ENCODE results near the gene RAB1A. TPM values are rescaled to one million over a fixed set of nuclear protein-coding genes. Genes with fewer than 3 reads are reported as not detected.

Gene RAB1A
- total and polyA plus RNA-seq, 9 of the 15 experiments (the other 6 are each of a cell fraction or from before 2014, with no cell fraction given): 43.8 to 163 (median 67.7) TPM

DNA sequence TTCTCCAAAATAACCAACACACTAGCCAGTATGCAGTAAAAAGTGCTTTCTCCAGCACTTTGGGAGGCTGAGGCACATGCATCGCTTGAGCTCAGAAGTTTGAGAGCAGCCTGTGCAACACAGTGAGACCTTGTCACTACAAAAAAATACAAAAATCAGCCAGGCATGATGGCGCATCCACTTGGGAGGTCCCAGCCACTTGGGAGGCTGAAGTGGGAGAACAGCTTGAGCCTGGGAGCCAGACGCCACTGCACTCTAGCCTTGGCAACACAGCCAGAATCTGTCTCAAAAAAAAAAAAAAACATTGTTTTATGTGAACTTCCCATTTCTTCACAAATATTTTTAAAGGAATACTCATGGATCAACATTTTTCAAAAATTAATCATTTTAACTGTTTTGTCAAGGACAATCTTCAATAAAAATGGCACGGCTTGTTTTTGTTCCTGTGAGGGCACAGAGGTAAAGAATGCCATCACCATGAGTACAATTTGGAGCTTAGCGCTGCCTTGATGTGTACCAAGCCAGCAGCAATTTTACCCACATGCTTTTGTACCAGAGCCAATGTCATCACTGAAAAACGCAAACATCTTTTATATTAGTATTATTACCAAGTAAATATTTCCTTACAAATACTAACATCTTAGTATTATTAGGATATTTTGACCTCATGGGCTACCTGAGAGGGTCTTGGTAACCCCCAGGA is 26.7 kb downstream of the RAB1A start:
- Histone ChIP-seq H3K9me3 (replicated peaks; ENCODE audit: control insufficient read depth, insufficient read depth, low read depth, low read length) (no peaks in the 10 kb centered on the region), H3K4me3 (no peak overlapping the region), H3K4me1 (replicated peaks in 1 of 2; ENCODE audit: control insufficient read depth in 2 of 2, insufficient read depth in 2 of 2, low read length in 2 of 2) (no peaks in the 10 kb centered on the region), H4K20me1 (replicated peaks; ENCODE audit: control insufficient read depth, insufficient read depth, low read length) (no peaks in the 10 kb centered on the region), H2AFZ (ENCODE audit: low read depth, low read length) (no peak overlapping the region), H3K79me2 (ENCODE audit: control insufficient read depth, insufficient read depth, low read length) (peaks cover 64% of the 10 kb centered on the region), H3K27ac (ENCODE audit: extremely low read depth, low read depth, low read length) (no peak overlapping the region), H3K9me1 (ENCODE audit: control insufficient read depth, insufficient read depth, low read length) (no peaks in the 10 kb centered on the region), H3K9ac (ENCODE audit: insufficient read depth in 1 of 2, low read depth in 2 of 2, low read length in 2 of 2) (no peak overlapping the region), H3K27me3 (ENCODE audit: control insufficient read depth in 2 of 2, insufficient read depth in 2 of 2, low read length in 2 of 2) (no peaks in the 10 kb centered on the region), H3K36me3 (ENCODE audit: control insufficient read depth, insufficient read depth, low read length) (peaks cover 62% of the 10 kb centered on the region; the same call in 2 of the 3 replicates), H3K4me2 (ENCODE audit: insufficient read depth, low read length) (no peak overlapping the region)
- FAIRE-seq: no peak
- CTCF ChIA-PET (ENCODE audit: low intra/inter-chr PET ratio): no interaction called here
- POLR2A ChIA-PET: interaction anchor here (1.4 to 1.5 kb wide), 2 partner anchors 11 to 20 kb away, joined by 3 to 4 read pairs; no protein-coding TSS in a partner anchor
- in situ Hi-C loops (cut with MboI) (no loop called here), intact Hi-C loops (cut with micrococcal nuclease) (no loop called here)
- no TSS peak for BruUV-seq (replicated peaks)
- no peak for TF ChIP-seq HMG20B (CRISPR knock-in tag; IDR thresholded peaks at IDR 0.05)
- no peak for TF ChIP-seq ZNF175 (CRISPR knock-in tag; IDR thresholded peaks at IDR 0.05; ENCODE audit: low read depth)
- TF ChIP-seq, protein P1, sequence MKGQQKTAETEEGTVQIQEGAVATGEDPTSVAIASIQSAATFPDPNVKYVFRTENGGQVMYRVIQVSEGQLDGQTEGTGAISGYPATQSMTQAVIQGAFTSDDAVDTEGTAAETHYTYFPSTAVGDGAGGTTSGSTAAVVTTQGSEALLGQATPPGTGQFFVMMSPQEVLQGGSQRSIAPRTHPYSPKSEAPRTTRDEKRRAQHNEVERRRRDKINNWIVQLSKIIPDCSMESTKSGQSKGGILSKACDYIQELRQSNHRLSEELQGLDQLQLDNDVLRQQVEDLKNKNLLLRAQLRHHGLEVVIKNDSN (CRISPR knock-in tag; IDR thresholded peaks at IDR 0.05): no peak
- TF ChIP-seq, protein P2, sequence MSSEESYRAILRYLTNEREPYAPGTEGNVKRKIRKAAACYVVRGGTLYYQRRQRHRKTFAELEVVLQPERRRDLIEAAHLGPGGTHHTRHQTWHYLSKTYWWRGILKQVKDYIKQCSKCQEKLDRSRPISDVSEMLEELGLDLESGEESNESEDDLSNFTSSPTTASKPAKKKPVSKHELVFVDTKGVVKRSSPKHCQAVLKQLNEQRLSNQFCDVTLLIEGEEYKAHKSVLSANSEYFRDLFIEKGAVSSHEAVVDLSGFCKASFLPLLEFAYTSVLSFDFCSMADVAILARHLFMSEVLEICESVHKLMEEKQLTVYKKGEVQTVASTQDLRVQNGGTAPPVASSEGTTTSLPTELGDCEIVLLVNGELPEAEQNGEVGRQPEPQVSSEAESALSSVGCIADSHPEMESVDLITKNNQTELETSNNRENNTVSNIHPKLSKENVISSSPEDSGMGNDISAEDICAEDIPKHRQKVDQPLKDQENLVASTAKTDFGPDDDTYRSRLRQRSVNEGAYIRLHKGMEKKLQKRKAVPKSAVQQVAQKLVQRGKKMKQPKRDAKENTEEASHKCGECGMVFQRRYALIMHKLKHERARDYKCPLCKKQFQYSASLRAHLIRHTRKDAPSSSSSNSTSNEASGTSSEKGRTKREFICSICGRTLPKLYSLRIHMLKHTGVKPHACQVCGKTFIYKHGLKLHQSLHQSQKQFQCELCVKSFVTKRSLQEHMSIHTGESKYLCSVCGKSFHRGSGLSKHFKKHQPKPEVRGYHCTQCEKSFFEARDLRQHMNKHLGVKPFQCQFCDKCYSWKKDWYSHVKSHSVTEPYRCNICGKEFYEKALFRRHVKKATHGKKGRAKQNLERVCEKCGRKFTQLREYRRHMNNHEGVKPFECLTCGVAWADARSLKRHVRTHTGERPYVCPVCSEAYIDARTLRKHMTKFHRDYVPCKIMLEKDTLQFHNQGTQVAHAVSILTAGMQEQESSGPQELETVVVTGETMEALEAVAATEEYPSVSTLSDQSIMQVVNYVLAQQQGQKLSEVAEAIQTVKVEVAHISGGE (CRISPR knock-in tag; IDR thresholded peaks at IDR 0.05): no peak
- TF ChIP-seq BRD4 (IDR thresholded peaks at IDR 0.05): no peak
- TF ChIP-seq SNRNP70 (optimal IDR thresholded peaks at IDR 0.05; ENCODE audit: low read depth, low read length): no peak
- TF ChIP-seq MTA3 (IDR thresholded peaks at IDR 0.05; ENCODE audit: borderline replicate concordance): no peak
- no peak for TF ChIP-seq ZNF224 (CRISPR knock-in tag; IDR thresholded peaks at IDR 0.05)
- no peak for TF ChIP-seq PHTF2 (CRISPR knock-in tag; IDR thresholded peaks at IDR 0.05)
- no peak for TF ChIP-seq GTF2F1 (IDR thresholded peaks at IDR 0.05; ENCODE audit: low read depth, low read length)
- TF ChIP-seq SAFB (IDR thresholded peaks at IDR 0.05; ENCODE audit: borderline replicate concordance, low read depth, low read length): no peak
- TF ChIP-seq, protein P3, sequence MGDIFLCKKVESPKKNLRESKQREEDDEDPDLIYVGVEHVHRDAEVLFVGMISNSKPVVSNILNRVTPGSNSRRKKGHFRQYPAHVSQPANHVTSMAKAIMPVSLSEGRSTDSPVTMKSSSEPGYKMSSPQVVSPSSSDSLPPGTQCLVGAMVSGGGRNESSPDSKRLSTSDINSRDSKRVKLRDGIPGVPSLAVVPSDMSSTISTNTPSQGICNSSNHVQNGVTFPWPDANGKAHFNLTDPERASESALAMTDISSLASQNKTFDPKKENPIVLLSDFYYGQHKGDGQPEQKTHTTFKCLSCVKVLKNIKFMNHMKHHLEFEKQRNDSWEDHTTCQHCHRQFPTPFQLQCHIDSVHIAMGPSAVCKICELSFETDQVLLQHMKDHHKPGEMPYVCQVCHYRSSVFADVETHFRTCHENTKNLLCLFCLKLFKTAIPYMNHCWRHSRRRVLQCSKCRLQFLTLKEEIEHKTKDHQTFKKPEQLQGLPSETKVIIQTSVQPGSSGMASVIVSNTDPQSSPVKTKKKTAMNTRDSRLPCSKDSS (IDR thresholded peaks at IDR 0.05; ENCODE audit: low read depth, partially characterized antibody): no peak
- no peak for TF ChIP-seq SREBF2 (CRISPR knock-in tag; IDR thresholded peaks at IDR 0.05)
- TF ChIP-seq SMARCA4 (IDR thresholded peaks at IDR 0.05): no peak
- no peak for TF ChIP-seq KDM4B (IDR thresholded peaks at IDR 0.05; ENCODE audit: borderline replicate concordance in 2 of 2, low read depth in 1 of 2)
- TF ChIP-seq TAF15 (IDR thresholded peaks at IDR 0.05; ENCODE audit: low read depth, low read length): no peak
- TF ChIP-seq XRCC4 (IDR thresholded peaks at IDR 0.05; ENCODE audit: extremely low read depth, insufficient read depth, insufficient read length): no peak
- DNase-seq (ENCODE audit: extremely low read depth in 1 of 4, low spot score in 3 of 4): no peak
- 95% methylated on average over 5 of the region's 6 CpGs for WGBS (ENCODE audit: insufficient coverage, low coverage, missing lambda C conversion rate)
- ATAC-seq: no peak

Data from K562 (cell line).